Chondrocyte (in vitro differentiated cells): Measurements from ENCODE around the gene RMND5B. TPM values are rescaled to one million over a fixed set of nuclear protein-coding genes. Genes with fewer than 3 reads are reported as not detected.

Source experiments
- DNase-seq: peaks from one replicate; pipeline ENCODE4 v3.0.0; 2021; ENCODE audit warnings: mixed read lengths, low spot score
- H3K27ac Mint-ChIP-seq: one replicate; pipeline ENCODE4 v1.8.0; 2021; ENCODE audit warnings: mild to moderate bottlenecking, moderate library complexity, mixed read lengths; ENCODE audit not compliant: unreplicated experiment
- H3K27me3 Mint-ChIP-seq: 2 replicates; pipeline ENCODE4 v1.8.0; 2021; ENCODE audit warnings: low read depth, mixed read lengths
- H3K36me3 Mint-ChIP-seq: 2 replicates; pipeline ENCODE4 v1.8.0; 2021; ENCODE audit warnings: low read depth, mixed read lengths
- H3K4me1 Mint-ChIP-seq: 2 replicates; pipeline ENCODE4 v1.8.0; 2021; ENCODE audit warnings: low read depth, mild to moderate bottlenecking, mixed read lengths
- H3K4me3 Mint-ChIP-seq: one replicate; pipeline ENCODE4 v1.8.0; 2021; ENCODE audit warnings: mild to moderate bottlenecking, moderate library complexity, mixed read lengths; ENCODE audit not compliant: unreplicated experiment
- H3K9me3 Mint-ChIP-seq: 2 replicates; pipeline ENCODE4 v1.8.0; 2021; ENCODE audit warnings: low read depth, mixed read lengths
- CTCF ChIP-seq: fragments of 200-600 bp; sonication (generic); IDR thresholded peaks from 2 replicates; pipeline ENCODE4 v1.5.0; 2021; ENCODE audit warnings: antibody characterized with exemption, mild to moderate bottlenecking, moderate library complexity
- total RNA-seq: library from RNA; stranded (reverse); gene quantifications from 3 replicates; pipeline ENCODE4 v1.2.1, GENCODE V29; 2021

RMND5B gene
- total RNA-seq, 1 donor from 2014 or later = 26.8 TPM

- no peak for DNase-seq
- no peak overlapping the region for H3K27ac Mint-ChIP-seq
- H3K4me3 Mint-ChIP-seq = no peak overlapping the region
- H3K9me3 Mint-ChIP-seq = peaks cover 5% of the 10 kb centered on the region
- no peaks in the 10 kb centered on the region for H3K4me1 Mint-ChIP-seq
- no peak for TF ChIP-seq CTCF
- H3K36me3 Mint-ChIP-seq = peaks cover 1% of the 10 kb centered on the region
- H3K27me3 Mint-ChIP-seq = no peaks in the 10 kb centered on the region
Observed at GRCh38 chr5:178174456-178174855, 43.6 kb downstream of the RMND5B start.

GRCh38 chr5:178176791-178177190 is 46.0 kb downstream of the RMND5B start:
- H3K4me1 Mint-ChIP-seq = no peaks in the 10 kb centered on the region
- TF ChIP-seq CTCF = no peak
- peaks cover 9% of the 10 kb centered on the region for H3K9me3 Mint-ChIP-seq
- no peak overlapping the region for H3K27ac Mint-ChIP-seq
- peaks cover 3% of the 10 kb centered on the region for H3K27me3 Mint-ChIP-seq
- no peak overlapping the region for H3K4me3 Mint-ChIP-seq
- peaks cover 1% of the 10 kb centered on the region for H3K36me3 Mint-ChIP-seq
- no peak for DNase-seq

- no peak overlapping the region for H3K4me3 Mint-ChIP-seq
- H3K4me1 Mint-ChIP-seq = no peaks in the 10 kb centered on the region
- peaks cover 1% of the 10 kb centered on the region for H3K36me3 Mint-ChIP-seq
- no peak for DNase-seq
- no peak overlapping the region for H3K27ac Mint-ChIP-seq
- peaks cover 3% of the 10 kb centered on the region for H3K27me3 Mint-ChIP-seq
- peaks cover 9% of the 10 kb centered on the region for H3K9me3 Mint-ChIP-seq
- no peak for TF ChIP-seq CTCF
Observed at GRCh38 chr5:178177569-178177968, 46.8 kb downstream of the RMND5B start.

GRCh38 chr5:178180141-178180863 is 49.5 kb downstream of the RMND5B start:
- TF ChIP-seq CTCF = no peak
- Mint-ChIP-seq H3K36me3 (peaks cover 1% of the 10 kb centered on the region), H3K27me3 (peaks cover 3% of the 10 kb centered on the region), H3K27ac (no peak overlapping the region), H3K4me3 (no peak overlapping the region), H3K9me3 (peaks cover 9% of the 10 kb centered on the region), H3K4me1 (no peaks in the 10 kb centered on the region)
- no peak for DNase-seq

GRCh38 chr5:178182158-178182876 is 51.5 kb downstream of the RMND5B start:
- Mint-ChIP-seq H3K4me3 (no peak overlapping the region), H3K27me3 (peaks cover 3% of the 10 kb centered on the region), H3K9me3 (peaks cover 9% of the 10 kb centered on the region), H3K36me3 (peaks cover 1% of the 10 kb centered on the region), H3K27ac (no peak overlapping the region), H3K4me1 (no peaks in the 10 kb centered on the region)
- no peak for DNase-seq
- no peak for TF ChIP-seq CTCF
